SK-N-SH (cell line): ENCODE data around the gene ROBO1.

Experiments used
- CHD2 ChIP-seq: fragments of 150-350 bp; IDR thresholded peaks from 2 replicates; pipeline ENCODE4 v1.6.1; 2018; ENCODE audit warnings: low read length; ENCODE audit not compliant: partially characterized antibody
- CTCF ChIP-seq: fragments of 200-600 bp; sonication (generic); IDR thresholded peaks from 2 replicates; pipeline ENCODE4 v1.6.1; 2017; ENCODE audit warnings: antibody characterized with exemption, mild to moderate bottlenecking, moderate library complexity
- EP300 ChIP-seq, 2 experiments: IDR thresholded peaks; 2 replicates each; pipeline versions ENCODE4 v1.4.0 to v1.6.1; 2012; ENCODE audit warnings: borderline replicate concordance in 1 of 2, low read depth in 1 of 2, low read length in 1 of 2
- POLR2AphosphoS5 ChIP-seq: IDR thresholded peaks from 2 replicates; pipeline ENCODE4 v1.6.1; 2012; ENCODE audit warnings: low read depth, low read length
- SIN3A ChIP-seq: IDR thresholded peaks from 2 replicates; pipeline ENCODE4 v1.6.1; 2012; ENCODE audit warnings: low read depth, mild to moderate bottlenecking, low read length, moderate library complexity, borderline replicate concordance
- YY1 ChIP-seq: IDR thresholded peaks from 2 replicates; pipeline ENCODE4 v1.4.0; 2012; ENCODE audit warnings: low read depth, mild to moderate bottlenecking
- TF ChIP-seq, protein P1 (sequence below): IDR thresholded peaks from 2 replicates; pipeline ENCODE4; 2012

GRCh38 chr3:79415356-79415755 is 352.4 kb downstream of the ROBO1 start:
- TF ChIP-seq EP300 (IDR thresholded peaks at IDR 0.05; ENCODE audit: borderline replicate concordance in 1 of 2, low read depth in 1 of 2, low read length in 1 of 2) (no peak), SIN3A (no peak), YY1 (no peak), CHD2 (no peak), CTCF (no peak), POLR2AphosphoS5 (no peak)
- TF ChIP-seq, protein P1, sequence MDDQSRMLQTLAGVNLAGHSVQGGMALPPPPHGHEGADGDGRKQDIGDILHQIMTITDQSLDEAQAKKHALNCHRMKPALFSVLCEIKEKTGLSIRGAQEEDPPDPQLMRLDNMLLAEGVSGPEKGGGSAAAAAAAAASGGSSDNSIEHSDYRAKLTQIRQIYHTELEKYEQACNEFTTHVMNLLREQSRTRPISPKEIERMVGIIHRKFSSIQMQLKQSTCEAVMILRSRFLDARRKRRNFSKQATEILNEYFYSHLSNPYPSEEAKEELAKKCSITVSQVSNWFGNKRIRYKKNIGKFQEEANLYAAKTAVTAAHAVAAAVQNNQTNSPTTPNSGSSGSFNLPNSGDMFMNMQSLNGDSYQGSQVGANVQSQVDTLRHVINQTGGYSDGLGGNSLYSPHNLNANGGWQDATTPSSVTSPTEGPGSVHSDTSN: no peak
